NCI-H226 (cell line): ENCODE results near the gene GDE1.
"Not testable (repeated sequence)": the region's sequence is repeated elsewhere in the genome, so short reads cannot be mapped to it uniquely, and the experiment has no call there.

Experiments
- DNase-seq: peaks from one replicate; pipeline ENCODE4 v3.0.0-alpha.2; 2015

GDE1 gene

GRCh38 chr16:19521471-19522396 lies at the start of gene GDE1:
Gene GDE1, minus strand, starts transcription at chr16:19522098. Its CDS starts 134 bp downstream, at chr16:19521964.
- peak; percentile 81 for DNase-seq

GRCh38 chr16:19567560-19567959 lies 45.7 kb upstream of the GDE1 start:
- DNase-seq = no peak

GRCh38 chr16:19566362-19566761 lies 44.5 kb upstream of the GDE1 start:
- no peak for DNase-seq

GRCh38 chr16:19563377-19563776 lies 41.5 kb upstream of the GDE1 start:
- no peak for DNase-seq

GRCh38 chr16:19560078-19560477 lies 38.2 kb upstream of the GDE1 start:
- no peak for DNase-seq

- no peak for DNase-seq
Observed at GRCh38 chr16:19559242-19559910, 37.5 kb upstream of the GDE1 start.

- DNase-seq = peak; percentile 7
Observed at GRCh38 chr16:19555938-19556771, 34.3 kb upstream of the GDE1 start.

- peak; percentile 98 for DNase-seq
Observed at GRCh38 chr16:19555186-19555937, 33.5 kb upstream of the GDE1 start, which contains the start of gene VPS35L. Gene VPS35L, plus strand, starts transcription at chr16:19555703. Its CDS starts 27 bp downstream, at chr16:19555730.

- DNase-seq = no peak
Observed at GRCh38 chr16:19549673-19550072, 27.8 kb upstream of the GDE1 start.

GRCh38 chr16:19548144-19548543 lies 26.2 kb upstream of the GDE1 start:
- no peak for DNase-seq

- not testable (repeated sequence) for DNase-seq
Observed at GRCh38 chr16:19543278-19543996, 21.5 kb upstream of the GDE1 start.

- no peak for DNase-seq
Observed at GRCh38 chr16:19542138-19542821, 20.4 kb upstream of the GDE1 start.

GRCh38 chr16:19540241-19540970 lies 18.5 kb upstream of the GDE1 start:
- DNase-seq = no peak

- DNase-seq = no peak
Observed at GRCh38 chr16:19532601-19533000, 10.7 kb upstream of the GDE1 start.

- no peak for DNase-seq
Observed at GRCh38 chr16:19528666-19529065, 6.8 kb upstream of the GDE1 start.

GRCh38 chr16:19527161-19527560 lies 5.3 kb upstream of the GDE1 start:
- DNase-seq = no peak

- DNase-seq = no peak
Observed at GRCh38 chr16:19525385-19525723, 3.5 kb upstream of the GDE1 start.

- DNase-seq = no peak
Observed at GRCh38 chr16:19524616-19525384, 2.9 kb upstream of the GDE1 start.

- no peak for DNase-seq
Observed at GRCh38 chr16:19524356-19524615, 2.4 kb upstream of the GDE1 start.
